ENCODE measurements around the gene GLT1D1. TPM values are rescaled to one million over a fixed set of nuclear protein-coding genes. Genes with fewer than 3 reads are reported as not detected.

GLT1D1 gene
- total RNA-seq, 4 donors from 2014 or later, result not detected

- Histone ChIP-seq H3K9me3 (no peaks in the 10 kb centered on the region), H3K27me3 (no peaks in the 10 kb centered on the region), H3K36me3 (no peaks in the 10 kb centered on the region), H3K4me3 (no peak overlapping the region), H3K4me1 (no peaks in the 10 kb centered on the region), H3K27ac (no peak overlapping the region)
- TF ChIP-seq CTCF (IDR thresholded peaks at IDR 0.05), result no peak
- no peak for TF ChIP-seq POLR2A (IDR thresholded peaks at IDR 0.05)
- no peak for DNase-seq
Observed at GRCh38 chr12:128928361-128928760, 75.1 kb downstream of the GLT1D1 start.

- no peaks in the 10 kb centered on the region for H3K4me1 ChIP-seq
- no peak overlapping the region for H3K27ac ChIP-seq
- no peaks in the 10 kb centered on the region for H3K9me3 ChIP-seq
- TF ChIP-seq POLR2A (IDR thresholded peaks at IDR 0.05), result no peak
- no peak for TF ChIP-seq CTCF (IDR thresholded peaks at IDR 0.05)
- no peaks in the 10 kb centered on the region for H3K36me3 ChIP-seq
- no peak overlapping the region for H3K4me3 ChIP-seq
- DNase-seq, result no peak
- no peaks in the 10 kb centered on the region for H3K27me3 ChIP-seq
Observed at GRCh38 chr12:128929057-128929456, 75.8 kb downstream of the GLT1D1 start.

GRCh38 chr12:128930606-128931005, 77.3 kb downstream of the GLT1D1 start:
- H3K27ac ChIP-seq, result no peak overlapping the region
- H3K36me3 ChIP-seq, result no peaks in the 10 kb centered on the region
- TF ChIP-seq CTCF (IDR thresholded peaks at IDR 0.05), result no peak
- TF ChIP-seq POLR2A (IDR thresholded peaks at IDR 0.05), result no peak
- no peak overlapping the region for H3K4me3 ChIP-seq
- H3K4me1 ChIP-seq, result no peaks in the 10 kb centered on the region
- no peaks in the 10 kb centered on the region for H3K9me3 ChIP-seq
- no peaks in the 10 kb centered on the region for H3K27me3 ChIP-seq
- DNase-seq, result no peak

GRCh38 chr12:128932521-128932920, 79.2 kb downstream of the GLT1D1 start:
- no peak overlapping the region for H3K27ac ChIP-seq

GRCh38 chr12:128933039-128933438, 79.8 kb downstream of the GLT1D1 start:
- no peak overlapping the region for H3K27ac ChIP-seq
- H3K9me3 ChIP-seq, result no peaks in the 10 kb centered on the region
- no peak overlapping the region for H3K4me3 ChIP-seq
- TF ChIP-seq POLR2A (IDR thresholded peaks at IDR 0.05), result no peak
- no peak for TF ChIP-seq CTCF (IDR thresholded peaks at IDR 0.05)
- H3K27me3 ChIP-seq, result no peaks in the 10 kb centered on the region
- no peak for DNase-seq
- H3K36me3 ChIP-seq, result no peaks in the 10 kb centered on the region
- H3K4me1 ChIP-seq, result no peaks in the 10 kb centered on the region

More at GRCh38 chr12:128932521-128932920, 79.2 kb downstream of the GLT1D1 start:
- Histone ChIP-seq H3K4me3 (no peak overlapping the region), H3K36me3 (no peaks in the 10 kb centered on the region), H3K27me3 (no peaks in the 10 kb centered on the region), H3K4me1 (no peaks in the 10 kb centered on the region), H3K9me3 (no peaks in the 10 kb centered on the region)
- no peak for DNase-seq
- TF ChIP-seq CTCF (IDR thresholded peaks at IDR 0.05), result no peak
- no peak for TF ChIP-seq POLR2A (IDR thresholded peaks at IDR 0.05)

GRCh38 chr12:128933926-128934325, 80.6 kb downstream of the GLT1D1 start:
- Histone ChIP-seq H3K9me3 (no peaks in the 10 kb centered on the region), H3K36me3 (no peaks in the 10 kb centered on the region), H3K27ac (no peak overlapping the region), H3K4me3 (no peak overlapping the region), H3K27me3 (no peaks in the 10 kb centered on the region), H3K4me1 (no peaks in the 10 kb centered on the region)
- no peak for TF ChIP-seq POLR2A (IDR thresholded peaks at IDR 0.05)
- TF ChIP-seq CTCF (IDR thresholded peaks at IDR 0.05), result no peak
- no peak for DNase-seq

Data from Peyer's patch (tissue), 4 donors.